Chondrocyte (in vitro differentiated cells): Measurements from ENCODE around the gene IL17RB. TPM values are rescaled to one million over a fixed set of nuclear protein-coding genes. Genes with fewer than 3 reads are reported as not detected.

ENCODE experiments used
- DNase-seq: peaks from one replicate; pipeline ENCODE4 v3.0.0; 2021; ENCODE audit warnings: mixed read lengths, low spot score
- H3K27ac Mint-ChIP-seq: one replicate; pipeline ENCODE4 v1.8.0; 2021; ENCODE audit warnings: mild to moderate bottlenecking, moderate library complexity, mixed read lengths; ENCODE audit not compliant: unreplicated experiment
- H3K27me3 Mint-ChIP-seq: 2 replicates; pipeline ENCODE4 v1.8.0; 2021; ENCODE audit warnings: low read depth, mixed read lengths
- H3K36me3 Mint-ChIP-seq: 2 replicates; pipeline ENCODE4 v1.8.0; 2021; ENCODE audit warnings: low read depth, mixed read lengths
- H3K4me1 Mint-ChIP-seq: 2 replicates; pipeline ENCODE4 v1.8.0; 2021; ENCODE audit warnings: low read depth, mild to moderate bottlenecking, mixed read lengths
- H3K4me3 Mint-ChIP-seq: one replicate; pipeline ENCODE4 v1.8.0; 2021; ENCODE audit warnings: mild to moderate bottlenecking, moderate library complexity, mixed read lengths; ENCODE audit not compliant: unreplicated experiment
- H3K9me3 Mint-ChIP-seq: 2 replicates; pipeline ENCODE4 v1.8.0; 2021; ENCODE audit warnings: low read depth, mixed read lengths
- total RNA-seq: library from RNA; stranded (reverse); gene quantifications from 3 replicates; pipeline ENCODE4 v1.2.1, GENCODE V29; 2021
- TF ChIP-seq, protein P1 (sequence below): fragments of 200-600 bp; sonication (generic); IDR thresholded peaks from 2 replicates; pipeline ENCODE4 v1.5.0; 2021; ENCODE audit warnings: antibody characterized with exemption, mild to moderate bottlenecking, moderate library complexity

Gene IL17RB
- total RNA-seq, 1 donor from 2014 or later, result 0.22 TPM

DNA sequence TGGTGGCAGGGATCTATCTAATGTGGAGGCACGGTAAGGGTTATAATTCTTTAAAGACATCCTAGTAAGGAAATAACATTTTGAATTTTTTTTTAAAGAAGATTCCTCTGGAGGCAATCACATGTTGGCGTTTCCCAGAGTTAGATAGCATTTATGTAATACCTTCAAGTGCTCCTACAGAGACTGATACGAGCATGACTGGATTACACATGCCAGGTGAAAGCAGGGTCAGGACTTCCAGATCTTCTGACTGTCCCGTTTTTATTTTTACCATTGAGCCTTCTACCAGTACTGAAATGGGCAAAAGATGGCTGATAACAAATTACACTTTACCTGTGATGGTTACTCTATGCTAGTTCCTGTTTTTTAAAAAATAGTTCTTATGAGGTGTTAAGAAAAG lies 13.8 kb downstream of the IL17RB start:
- H3K36me3 Mint-ChIP-seq, result peaks cover 28% of the 10 kb centered on the region
- H3K4me1 Mint-ChIP-seq, result no peaks in the 10 kb centered on the region
- TF ChIP-seq, protein P1, sequence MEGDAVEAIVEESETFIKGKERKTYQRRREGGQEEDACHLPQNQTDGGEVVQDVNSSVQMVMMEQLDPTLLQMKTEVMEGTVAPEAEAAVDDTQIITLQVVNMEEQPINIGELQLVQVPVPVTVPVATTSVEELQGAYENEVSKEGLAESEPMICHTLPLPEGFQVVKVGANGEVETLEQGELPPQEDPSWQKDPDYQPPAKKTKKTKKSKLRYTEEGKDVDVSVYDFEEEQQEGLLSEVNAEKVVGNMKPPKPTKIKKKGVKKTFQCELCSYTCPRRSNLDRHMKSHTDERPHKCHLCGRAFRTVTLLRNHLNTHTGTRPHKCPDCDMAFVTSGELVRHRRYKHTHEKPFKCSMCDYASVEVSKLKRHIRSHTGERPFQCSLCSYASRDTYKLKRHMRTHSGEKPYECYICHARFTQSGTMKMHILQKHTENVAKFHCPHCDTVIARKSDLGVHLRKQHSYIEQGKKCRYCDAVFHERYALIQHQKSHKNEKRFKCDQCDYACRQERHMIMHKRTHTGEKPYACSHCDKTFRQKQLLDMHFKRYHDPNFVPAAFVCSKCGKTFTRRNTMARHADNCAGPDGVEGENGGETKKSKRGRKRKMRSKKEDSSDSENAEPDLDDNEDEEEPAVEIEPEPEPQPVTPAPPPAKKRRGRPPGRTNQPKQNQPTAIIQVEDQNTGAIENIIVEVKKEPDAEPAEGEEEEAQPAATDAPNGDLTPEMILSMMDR, result no peak
- no peaks in the 10 kb centered on the region for H3K27me3 Mint-ChIP-seq
- no peak overlapping the region for H3K27ac Mint-ChIP-seq
- DNase-seq, result no peak
- peaks cover 10% of the 10 kb centered on the region for H3K9me3 Mint-ChIP-seq
- H3K4me3 Mint-ChIP-seq, result no peak overlapping the region

GRCh38 chr3:53862241-53862640 lies 15.9 kb downstream of the IL17RB start:
- H3K36me3 Mint-ChIP-seq, result peaks cover 33% of the 10 kb centered on the region
- no peaks in the 10 kb centered on the region for H3K4me1 Mint-ChIP-seq
- DNase-seq, result no peak
- H3K9me3 Mint-ChIP-seq, result peaks cover 10% of the 10 kb centered on the region
- TF ChIP-seq, protein P1, result no peak
- no peak overlapping the region for H3K27ac Mint-ChIP-seq
- H3K27me3 Mint-ChIP-seq, result no peaks in the 10 kb centered on the region
- no peak overlapping the region for H3K4me3 Mint-ChIP-seq

GRCh38 chr3:53863145-53863544 lies 16.8 kb downstream of the IL17RB start:
- no peaks in the 10 kb centered on the region for H3K27me3 Mint-ChIP-seq
- peaks cover 10% of the 10 kb centered on the region for H3K9me3 Mint-ChIP-seq
- H3K36me3 Mint-ChIP-seq, result peaks cover 37% of the 10 kb centered on the region
- no peaks in the 10 kb centered on the region for H3K4me1 Mint-ChIP-seq
- H3K27ac Mint-ChIP-seq, result no peak overlapping the region
- no peak for DNase-seq
- TF ChIP-seq, protein P1, result no peak
- H3K4me3 Mint-ChIP-seq, result no peak overlapping the region

- Mint-ChIP-seq H3K4me1 (no peaks in the 10 kb centered on the region), H3K36me3 (peaks cover 45% of the 10 kb centered on the region), H3K4me3 (no peak overlapping the region), H3K9me3 (peaks cover 10% of the 10 kb centered on the region), H3K27ac (no peak overlapping the region), H3K27me3 (no peaks in the 10 kb centered on the region)
- no peak for DNase-seq
- TF ChIP-seq, protein P1, result no peak
These were observed 19.5 kb downstream of the IL17RB start for GRCh38 chr3:53865732-53866499.

DNA sequence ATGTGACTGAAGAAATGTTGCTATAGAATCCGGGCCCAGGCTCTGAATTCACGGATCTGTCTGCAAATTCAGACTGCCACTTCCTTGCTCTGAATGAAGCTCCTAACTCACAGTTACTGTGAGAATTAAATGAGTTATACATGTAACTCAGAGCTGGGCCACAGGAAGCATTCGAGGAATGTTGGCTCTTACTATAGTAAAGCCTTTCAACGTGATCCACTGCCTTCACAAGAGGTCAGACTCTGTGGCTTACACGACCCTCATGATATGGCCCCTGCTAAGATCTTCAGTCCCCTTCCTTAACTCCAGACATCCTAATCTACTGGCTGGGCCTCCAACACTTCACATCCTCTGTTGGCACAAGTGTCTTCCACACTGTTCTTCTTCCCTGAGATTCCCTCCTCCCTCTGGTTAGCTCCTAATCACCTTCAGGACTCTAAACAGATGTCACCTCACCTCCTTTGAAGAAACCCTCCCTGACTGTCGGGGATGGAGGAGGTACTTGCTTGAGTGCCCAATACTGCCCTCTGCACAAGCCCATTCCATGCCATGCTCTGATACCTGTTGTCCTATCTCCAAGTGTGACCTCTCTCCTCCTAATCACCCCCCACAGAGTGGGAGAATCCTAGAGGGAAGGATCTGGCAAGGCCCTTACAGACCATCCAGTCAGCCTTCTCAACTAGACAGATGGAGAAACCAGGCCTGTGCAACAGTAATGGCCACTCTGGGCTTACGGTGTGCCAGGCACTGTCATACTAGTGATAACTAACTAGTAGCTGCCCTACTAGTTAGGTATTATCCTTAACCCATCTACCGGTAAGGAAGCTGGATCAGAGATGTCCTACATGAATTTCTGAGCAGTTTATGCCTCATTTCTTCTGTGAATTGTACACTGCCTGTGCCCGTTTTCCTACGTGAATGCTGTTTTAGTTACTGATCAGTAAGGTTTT lies 34.3 kb downstream of the IL17RB start:
- peaks cover 23% of the 10 kb centered on the region for H3K4me1 Mint-ChIP-seq
- TF ChIP-seq, protein P1, result no peak
- peak overlapping the region; percentile 97 for H3K4me3 Mint-ChIP-seq
- peaks cover 22% of the 10 kb centered on the region for H3K36me3 Mint-ChIP-seq
- no peaks in the 10 kb centered on the region for H3K27me3 Mint-ChIP-seq
- H3K27ac Mint-ChIP-seq, result peak overlapping the region; percentile 93
- no peaks in the 10 kb centered on the region for H3K9me3 Mint-ChIP-seq
- DNase-seq, result no peak
